AG09319 (cell line): ENCODE results near the gene KLC4.

Experiments
- DNase-seq: peaks from one replicate; pipeline ENCODE4 v3.0.0-alpha.2; 2010; ENCODE audit warnings: low read depth; ENCODE audit errors: extremely low read depth
- TF ChIP-seq, protein P1 (sequence below): IDR thresholded peaks from 2 replicates; pipeline ENCODE4 v1.5.1; 2011; ENCODE audit warnings: low read depth, mild to moderate bottlenecking, inconsistent platforms, low read length, moderate library complexity

KLC4 gene

DNA sequence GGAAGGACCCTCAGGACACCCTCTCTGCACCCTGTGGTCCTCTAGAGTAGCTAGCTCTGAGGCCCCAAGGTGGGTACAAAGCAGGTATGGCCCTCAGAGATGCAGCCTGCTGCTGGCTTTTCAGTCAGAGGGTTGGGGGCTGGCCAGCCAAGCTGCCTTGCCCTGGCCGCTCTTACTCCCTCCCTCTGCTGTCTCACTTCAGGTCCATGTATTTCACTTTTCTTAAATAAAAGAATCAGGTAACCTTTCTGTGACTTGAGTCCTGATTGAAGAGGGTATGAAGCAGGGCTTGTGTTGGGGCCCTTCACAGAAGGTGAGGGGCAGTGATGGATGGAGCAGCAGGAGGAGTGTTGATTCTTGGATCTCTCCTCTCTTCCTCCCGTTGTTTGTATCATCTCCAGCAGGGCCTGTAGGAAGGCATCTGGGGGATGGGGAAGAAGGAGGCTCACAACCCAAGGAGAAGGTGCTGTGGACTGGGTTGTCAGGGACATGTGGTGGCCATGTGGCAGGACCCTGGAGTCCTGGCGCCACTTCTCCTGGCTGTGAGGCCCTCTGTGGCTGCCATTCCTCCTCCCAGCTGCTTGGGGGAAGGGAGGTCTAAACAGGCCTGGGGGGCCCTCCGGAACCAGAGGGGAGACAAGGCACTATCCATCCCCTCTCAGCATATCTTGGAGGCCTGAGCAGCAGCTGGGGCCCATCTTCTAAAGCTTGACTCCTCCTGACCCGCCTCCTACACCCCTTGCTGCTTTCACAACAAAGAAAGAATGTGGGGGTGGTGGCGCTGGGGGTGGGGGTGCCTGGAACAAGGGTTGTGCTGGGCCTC is 15.6 kb downstream of the KLC4 start:
- TF ChIP-seq, protein P1, sequence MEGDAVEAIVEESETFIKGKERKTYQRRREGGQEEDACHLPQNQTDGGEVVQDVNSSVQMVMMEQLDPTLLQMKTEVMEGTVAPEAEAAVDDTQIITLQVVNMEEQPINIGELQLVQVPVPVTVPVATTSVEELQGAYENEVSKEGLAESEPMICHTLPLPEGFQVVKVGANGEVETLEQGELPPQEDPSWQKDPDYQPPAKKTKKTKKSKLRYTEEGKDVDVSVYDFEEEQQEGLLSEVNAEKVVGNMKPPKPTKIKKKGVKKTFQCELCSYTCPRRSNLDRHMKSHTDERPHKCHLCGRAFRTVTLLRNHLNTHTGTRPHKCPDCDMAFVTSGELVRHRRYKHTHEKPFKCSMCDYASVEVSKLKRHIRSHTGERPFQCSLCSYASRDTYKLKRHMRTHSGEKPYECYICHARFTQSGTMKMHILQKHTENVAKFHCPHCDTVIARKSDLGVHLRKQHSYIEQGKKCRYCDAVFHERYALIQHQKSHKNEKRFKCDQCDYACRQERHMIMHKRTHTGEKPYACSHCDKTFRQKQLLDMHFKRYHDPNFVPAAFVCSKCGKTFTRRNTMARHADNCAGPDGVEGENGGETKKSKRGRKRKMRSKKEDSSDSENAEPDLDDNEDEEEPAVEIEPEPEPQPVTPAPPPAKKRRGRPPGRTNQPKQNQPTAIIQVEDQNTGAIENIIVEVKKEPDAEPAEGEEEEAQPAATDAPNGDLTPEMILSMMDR: no peak
- no peak for DNase-seq

DNA sequence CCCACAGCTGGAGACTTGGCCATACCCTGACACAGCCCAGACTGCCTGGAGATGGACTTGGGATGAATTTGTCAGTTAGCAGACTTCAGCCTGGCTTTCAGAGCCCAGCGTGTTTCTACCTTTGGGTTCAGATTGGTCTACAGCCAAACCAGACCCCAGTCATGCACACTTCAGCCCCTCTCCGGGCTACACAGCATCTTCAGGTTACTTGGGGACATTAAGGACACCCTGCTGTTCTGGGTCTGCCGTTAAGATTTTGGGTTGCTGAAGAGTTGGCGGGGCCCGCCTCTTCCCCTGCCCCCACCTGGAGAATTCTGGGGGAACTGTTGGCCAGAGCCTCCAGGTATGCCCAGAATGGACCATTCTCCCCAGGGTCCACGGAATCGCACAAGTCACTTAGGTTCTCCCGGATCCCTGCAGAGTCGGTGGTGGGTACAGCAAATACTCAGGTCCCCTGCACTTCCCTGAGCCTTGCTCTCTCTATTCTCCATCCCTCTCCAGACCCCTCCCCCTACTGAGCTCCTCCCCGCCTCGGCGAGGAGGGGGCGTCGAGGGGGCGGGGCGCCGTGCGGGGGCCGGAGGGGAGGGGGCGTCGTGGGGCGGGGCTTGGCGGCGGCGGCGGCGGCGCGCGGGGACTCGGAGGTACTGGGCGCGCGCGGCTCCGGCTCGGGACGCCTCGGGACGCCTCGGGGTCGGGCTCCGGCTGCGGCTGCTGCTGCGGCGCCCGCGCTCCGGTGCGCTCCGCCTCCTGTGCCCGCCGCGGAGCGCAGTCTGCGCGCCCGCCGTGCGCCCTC is 16.4 kb downstream of the KLC4 start, which contains the start of gene PTK7:
PTK7 (plus strand) TSS at position 645 of the 794 bp plus-strand sequence. CDS start 175 bp downstream, outside the sequence.
- TF ChIP-seq, protein P1: no peak
- no peak for DNase-seq

DNA sequence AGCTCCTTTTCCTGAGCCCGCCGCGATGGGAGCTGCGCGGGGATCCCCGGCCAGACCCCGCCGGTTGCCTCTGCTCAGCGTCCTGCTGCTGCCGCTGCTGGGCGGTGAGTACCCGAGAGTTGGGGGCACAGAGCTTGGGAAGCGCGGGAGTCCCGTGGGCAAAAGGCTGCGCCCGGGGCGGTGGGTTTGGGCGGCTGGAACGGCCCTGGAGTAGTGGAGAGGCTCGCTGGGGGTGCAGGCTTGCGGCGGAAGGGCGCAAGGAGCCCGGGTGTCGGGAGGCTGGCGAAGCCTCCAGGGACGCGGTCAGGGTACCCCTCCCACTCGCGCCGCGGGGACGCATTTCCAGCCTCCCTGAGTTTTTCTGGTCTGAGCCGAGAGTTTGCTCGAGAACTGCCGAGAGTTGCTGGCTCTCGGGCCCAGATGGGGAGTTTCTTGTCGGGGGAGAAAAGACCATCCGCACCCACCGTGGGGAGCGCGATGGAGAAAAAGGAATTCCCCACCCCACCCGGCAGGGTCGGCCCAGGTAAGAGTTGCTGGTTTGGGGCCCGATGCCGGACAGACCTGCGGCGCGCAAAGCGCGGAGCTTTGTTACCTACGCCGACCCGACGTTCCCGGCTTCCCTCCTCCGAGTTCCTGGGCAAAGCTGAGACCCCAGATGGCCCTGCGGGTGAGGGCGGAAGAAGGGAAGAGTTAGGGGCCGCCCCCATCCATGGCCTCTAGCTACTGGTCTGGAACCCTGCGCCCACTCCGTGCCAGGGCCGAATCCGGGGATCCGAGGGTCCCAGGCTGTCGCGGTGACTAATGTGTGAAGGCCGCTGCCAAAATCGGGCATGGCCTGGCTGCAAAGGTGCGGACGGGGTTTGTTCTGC is 17.3 kb downstream of the KLC4 start:
- no peak for DNase-seq
- TF ChIP-seq, protein P1: no peak

DNA sequence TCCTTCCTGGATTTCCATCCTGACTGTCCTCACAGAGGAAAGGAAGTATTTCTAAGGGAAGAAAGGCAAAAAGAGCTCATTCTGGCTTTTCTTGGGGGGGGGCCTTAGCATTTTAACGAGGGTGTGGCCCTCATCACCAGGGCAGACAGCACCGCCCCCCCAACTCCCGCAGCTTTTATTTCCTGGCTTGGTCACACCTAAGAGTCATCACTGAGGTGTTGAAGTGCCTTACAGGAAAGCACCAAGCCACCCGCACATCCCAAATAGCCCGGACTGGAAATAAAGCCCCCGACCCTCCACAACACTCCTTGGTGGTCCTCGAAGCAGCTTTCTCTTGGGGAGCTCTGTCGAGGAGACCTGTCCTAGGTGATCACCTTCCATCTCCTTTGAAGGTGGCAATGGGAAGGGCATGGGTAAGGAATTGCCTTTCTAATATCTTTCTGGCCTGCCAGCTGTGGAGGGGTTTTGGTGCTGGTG is 17.9 kb downstream of the KLC4 start:
- TF ChIP-seq, protein P1: no peak
- DNase-seq: no peak

DNA sequence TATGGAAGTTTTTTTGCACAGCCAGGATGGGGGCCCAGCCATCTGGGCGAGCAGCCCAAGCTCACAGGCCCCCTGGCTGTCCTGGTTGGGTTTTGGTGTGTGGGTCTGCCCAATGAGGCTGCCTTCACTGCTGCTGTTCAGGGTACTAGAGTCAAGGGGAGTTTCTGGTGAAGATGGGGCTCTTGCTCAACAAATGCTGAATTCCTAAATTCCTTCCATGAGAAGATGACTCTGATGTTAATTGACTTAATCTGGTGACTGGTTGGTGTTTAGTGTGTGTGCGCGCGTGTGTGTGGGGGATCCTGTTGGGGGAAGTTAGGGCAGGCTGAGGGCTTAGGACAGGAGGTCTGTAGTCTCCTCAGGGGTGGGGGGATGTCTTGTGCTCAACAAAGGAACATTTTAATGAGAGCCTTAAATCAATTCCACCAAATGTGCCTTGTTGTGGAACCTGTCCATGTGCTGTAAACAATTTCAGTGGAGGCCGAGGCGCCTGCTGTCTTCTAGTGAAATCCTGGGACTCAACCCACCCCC is 18.6 kb downstream of the KLC4 start:
- TF ChIP-seq, protein P1: no peak
- no peak for DNase-seq

DNA sequence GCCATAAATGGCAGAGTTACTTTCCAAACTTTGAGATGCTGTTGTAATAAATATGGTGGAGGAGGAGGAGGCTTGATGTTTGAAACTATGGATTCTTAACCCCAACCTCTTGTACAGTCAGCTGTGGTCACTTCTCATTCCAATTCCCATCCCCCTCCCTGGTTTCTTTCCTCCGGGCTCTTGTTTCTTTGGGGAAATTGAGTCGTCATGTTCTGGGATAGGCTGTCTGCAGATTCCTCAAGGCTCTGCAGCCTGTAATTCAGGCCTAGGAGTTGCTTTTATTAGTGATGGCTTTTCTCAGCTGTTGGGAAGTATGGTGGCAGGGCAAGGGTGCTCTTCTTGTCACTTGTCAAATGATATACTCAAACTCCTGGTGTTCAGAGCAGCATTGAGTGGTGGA is 19.3 kb downstream of the KLC4 start:
- DNase-seq: no peak

More for the DNA sequence above, 19.3 kb downstream of the KLC4 start:
- TF ChIP-seq, protein P1: no peak
